Measurements from ENCODE around the gene IDH3A.

DNA sequence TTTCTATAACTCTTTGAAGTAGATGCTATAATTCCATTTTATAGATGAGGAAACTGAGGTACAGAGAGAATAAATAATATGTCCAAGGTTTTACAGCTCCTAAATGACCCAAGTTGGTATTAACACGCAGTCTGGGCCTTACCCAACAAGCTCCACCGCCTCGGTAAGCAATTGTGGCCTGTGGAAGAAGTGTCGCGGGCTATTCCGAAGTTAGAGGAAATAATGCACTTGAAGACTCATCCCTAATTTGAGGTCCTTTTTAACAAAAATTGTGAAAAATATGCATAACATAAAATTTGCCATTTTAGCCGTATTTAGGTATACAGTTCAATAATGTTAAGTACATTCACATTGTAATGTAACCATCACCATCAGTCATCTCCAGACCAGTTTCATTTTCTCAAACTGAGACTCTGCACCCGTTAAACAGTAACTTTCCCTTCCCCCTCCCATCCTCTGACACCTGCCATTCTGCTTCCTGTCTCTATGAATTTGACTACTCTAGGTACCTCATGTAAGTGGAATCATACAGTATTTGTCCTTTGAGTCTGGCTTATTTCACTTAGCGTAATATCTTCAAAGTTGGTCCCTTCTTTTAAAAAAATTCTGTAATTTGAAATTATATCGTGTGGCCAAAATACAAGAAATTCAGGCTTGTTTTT is 18.2 kb downstream of the IDH3A start:
- TF ChIP-seq, protein P1, sequence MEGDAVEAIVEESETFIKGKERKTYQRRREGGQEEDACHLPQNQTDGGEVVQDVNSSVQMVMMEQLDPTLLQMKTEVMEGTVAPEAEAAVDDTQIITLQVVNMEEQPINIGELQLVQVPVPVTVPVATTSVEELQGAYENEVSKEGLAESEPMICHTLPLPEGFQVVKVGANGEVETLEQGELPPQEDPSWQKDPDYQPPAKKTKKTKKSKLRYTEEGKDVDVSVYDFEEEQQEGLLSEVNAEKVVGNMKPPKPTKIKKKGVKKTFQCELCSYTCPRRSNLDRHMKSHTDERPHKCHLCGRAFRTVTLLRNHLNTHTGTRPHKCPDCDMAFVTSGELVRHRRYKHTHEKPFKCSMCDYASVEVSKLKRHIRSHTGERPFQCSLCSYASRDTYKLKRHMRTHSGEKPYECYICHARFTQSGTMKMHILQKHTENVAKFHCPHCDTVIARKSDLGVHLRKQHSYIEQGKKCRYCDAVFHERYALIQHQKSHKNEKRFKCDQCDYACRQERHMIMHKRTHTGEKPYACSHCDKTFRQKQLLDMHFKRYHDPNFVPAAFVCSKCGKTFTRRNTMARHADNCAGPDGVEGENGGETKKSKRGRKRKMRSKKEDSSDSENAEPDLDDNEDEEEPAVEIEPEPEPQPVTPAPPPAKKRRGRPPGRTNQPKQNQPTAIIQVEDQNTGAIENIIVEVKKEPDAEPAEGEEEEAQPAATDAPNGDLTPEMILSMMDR (conservative IDR thresholded peaks at IDR 0.05; ENCODE audit: low read depth, low read length): no peak
- no peak for TF ChIP-seq EZH2 (IDR thresholded peaks at IDR 0.05; ENCODE audit: borderline replicate concordance, low read depth, low read length, poor library complexity, severe bottlenecking)

All from A673 (cell line).